Tibial artery (tissue), 4 donors: ENCODE results near the gene CHD6.
A peak's percentile ranks its signal among the peaks of the same experiment; 100 is the strongest.

Experiments
- DNase-seq, 2 donors: peaks; one replicate each; pipeline ENCODE4 v3.0.0-alpha.2; 2019
- H3K27ac ChIP-seq, 2 donors: fragments of 200-600 bp; sonication (generic) in 1 of 2; 1 replicate in 1 of 2; 2 replicates in 1 of 2; pipeline ENCODE4 v1.5.1; 2018 to 2019; ENCODE audit warnings: mild to moderate bottlenecking in 1 of 2
- H3K27me3 ChIP-seq, 2 donors: fragments of 200-600 bp; sonication (generic) in 1 of 2; one replicate each; pipeline versions ENCODE4 v1.5.1 to v1.6.0; 2016 to 2019
- H3K36me3 ChIP-seq, 3 donors: fragments of 200-600 bp; sonication (generic) in 2 of 3; one replicate each; pipeline ENCODE4 v1.5.1; 2016 to 2019; ENCODE audit warnings: mild to moderate bottlenecking in 2 of 3
- H3K4me1 ChIP-seq, 4 donors: fragments of 200-600 bp; sonication (generic) in 2 of 4; 1 replicate in 3 of 4; 2 replicates in 1 of 4; pipeline ENCODE4 v1.5.1; 2016 to 2019
- H3K4me3 ChIP-seq, 2 donors: fragments of 200-600 bp; sonication (generic) in 1 of 2; 1 replicate in 1 of 2; 2 replicates in 1 of 2; pipeline ENCODE4 v1.5.1; 2018 to 2019; ENCODE audit warnings: mild to moderate bottlenecking in 2 of 2
- H3K9me3 ChIP-seq, 3 donors: fragments of 200-600 bp; sonication (generic) in 1 of 3; one replicate each; pipeline ENCODE4 v1.5.1; 2016 to 2019
- intact Hi-C: fragments of 100-400 bp; cut with DNase I; formaldehyde crosslinking; loops from one replicate; pipeline ENCODE4 v1.15.0; 2023; ENCODE audit warnings: low total_unique reads
- TF ChIP-seq, protein P1 (sequence below), 2 experiments: fragments of 200-600 bp in 1 of 2; fragments of 450-650 bp in 1 of 2; IDR thresholded peaks; one replicate each; pipeline ENCODE4 v1.5.1; 2017 to 2019; ENCODE audit warnings: antibody characterized with exemption in 2 of 2, mild to moderate bottlenecking in 1 of 2, moderate library complexity in 1 of 2

CHD6 gene

DNA sequence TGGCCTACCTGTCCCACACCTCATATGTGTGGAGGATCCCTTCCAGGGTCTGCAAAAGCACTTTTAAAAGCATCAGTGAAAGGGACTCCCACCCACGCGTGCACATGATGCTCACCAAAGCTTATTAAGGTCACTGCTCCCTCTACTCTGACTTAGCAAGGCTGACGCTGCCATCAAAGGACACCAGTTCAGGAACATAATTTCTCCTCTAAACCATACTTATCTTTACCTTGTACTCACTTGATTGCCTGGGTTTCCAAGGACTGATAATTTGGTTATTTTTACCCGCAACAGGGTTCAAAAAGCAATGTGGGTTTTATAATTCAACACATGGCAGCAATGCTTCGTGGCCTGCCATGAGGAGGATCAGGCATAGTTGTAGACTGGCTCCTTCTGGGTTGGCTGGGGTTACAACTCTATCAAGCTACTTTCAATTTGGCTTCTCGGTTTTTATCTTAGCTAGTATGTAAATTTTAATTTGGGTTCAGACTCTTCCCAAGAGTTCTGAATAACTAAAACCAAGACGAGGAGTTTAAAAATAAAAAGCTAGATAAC is 199.4 kb downstream of the CHD6 start:
- Histone ChIP-seq H3K36me3 (peaks cover 77 to 90% (median 89%) of the 10 kb centered on the region in 3 donors), H3K4me1 (no peaks in the 10 kb centered on the region), H3K4me3 (no peak overlapping the region), H3K9me3 (no peaks in the 10 kb centered on the region), H3K27me3 (no peaks in the 10 kb centered on the region), H3K27ac (no peak overlapping the region)
- no peak for DNase-seq
- TF ChIP-seq, protein P1, sequence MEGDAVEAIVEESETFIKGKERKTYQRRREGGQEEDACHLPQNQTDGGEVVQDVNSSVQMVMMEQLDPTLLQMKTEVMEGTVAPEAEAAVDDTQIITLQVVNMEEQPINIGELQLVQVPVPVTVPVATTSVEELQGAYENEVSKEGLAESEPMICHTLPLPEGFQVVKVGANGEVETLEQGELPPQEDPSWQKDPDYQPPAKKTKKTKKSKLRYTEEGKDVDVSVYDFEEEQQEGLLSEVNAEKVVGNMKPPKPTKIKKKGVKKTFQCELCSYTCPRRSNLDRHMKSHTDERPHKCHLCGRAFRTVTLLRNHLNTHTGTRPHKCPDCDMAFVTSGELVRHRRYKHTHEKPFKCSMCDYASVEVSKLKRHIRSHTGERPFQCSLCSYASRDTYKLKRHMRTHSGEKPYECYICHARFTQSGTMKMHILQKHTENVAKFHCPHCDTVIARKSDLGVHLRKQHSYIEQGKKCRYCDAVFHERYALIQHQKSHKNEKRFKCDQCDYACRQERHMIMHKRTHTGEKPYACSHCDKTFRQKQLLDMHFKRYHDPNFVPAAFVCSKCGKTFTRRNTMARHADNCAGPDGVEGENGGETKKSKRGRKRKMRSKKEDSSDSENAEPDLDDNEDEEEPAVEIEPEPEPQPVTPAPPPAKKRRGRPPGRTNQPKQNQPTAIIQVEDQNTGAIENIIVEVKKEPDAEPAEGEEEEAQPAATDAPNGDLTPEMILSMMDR (IDR thresholded peaks at IDR 0.05) = no peak
- intact Hi-C loops = no loop called here

DNA sequence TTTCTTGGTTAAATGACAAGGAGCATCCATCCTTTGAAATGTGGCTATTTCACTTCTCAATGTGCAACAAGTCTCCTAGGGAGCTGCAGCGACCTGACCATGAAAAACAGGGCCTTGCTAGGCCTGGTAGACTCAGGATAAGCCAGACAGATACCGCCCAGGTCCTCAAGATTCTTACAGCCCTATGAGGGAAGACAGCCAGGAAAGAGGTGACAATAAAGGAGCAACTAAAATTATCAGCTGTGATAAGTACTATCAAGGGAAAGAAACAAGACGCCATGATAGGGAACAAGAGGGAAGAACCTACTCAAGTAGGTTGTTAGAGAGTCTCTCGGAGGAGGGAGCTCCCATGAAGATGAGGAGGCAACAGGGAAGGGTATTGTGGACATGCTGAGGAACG is 200.1 kb downstream of the CHD6 start:
- Histone ChIP-seq H3K27me3 (no peaks in the 10 kb centered on the region), H3K9me3 (no peaks in the 10 kb centered on the region), H3K4me1 (no peaks in the 10 kb centered on the region), H3K27ac (no peak overlapping the region), H3K36me3 (peaks cover 76 to 95% (median 91%) of the 10 kb centered on the region in 3 donors), H3K4me3 (no peak overlapping the region)
- DNase-seq = no peak
- intact Hi-C loops = no loop called here
- TF ChIP-seq, protein P1 (IDR thresholded peaks at IDR 0.05) = no peak

DNA sequence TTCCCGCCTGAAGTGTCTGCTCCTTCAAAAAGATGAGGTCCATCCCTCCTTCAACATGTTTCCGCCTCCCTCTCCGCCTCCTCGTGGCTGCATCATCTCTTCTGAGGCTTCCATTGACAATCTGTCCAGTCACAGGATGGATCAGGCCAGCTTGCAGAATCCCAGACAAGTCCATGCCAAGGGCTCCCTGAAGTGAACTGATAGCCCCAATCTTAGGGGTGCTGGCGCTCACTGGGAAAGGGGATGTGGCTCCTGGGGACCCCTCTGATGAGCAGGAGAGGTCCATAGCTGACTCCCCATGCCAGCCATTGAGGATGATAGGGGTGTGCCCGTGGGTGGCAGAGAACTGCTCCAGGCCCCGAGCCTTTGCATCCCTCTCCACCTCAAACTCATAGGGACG is 203.0 kb downstream of the CHD6 start:
- TF ChIP-seq, protein P1 (IDR thresholded peaks at IDR 0.05) = no peak
- Histone ChIP-seq H3K9me3 (no peaks in the 10 kb centered on the region), H3K27ac (no peak overlapping the region), H3K4me1 (peaks cover 0 to 10% (median 2%) of the 10 kb centered on the region in 4 donors), H3K36me3 (peaks cover 65 to 87% (median 81%) of the 10 kb centered on the region in 3 donors), H3K27me3 (no peaks in the 10 kb centered on the region), H3K4me3 (no peak overlapping the region)
- intact Hi-C loops = no loop called here
- DNase-seq = no peak

DNA sequence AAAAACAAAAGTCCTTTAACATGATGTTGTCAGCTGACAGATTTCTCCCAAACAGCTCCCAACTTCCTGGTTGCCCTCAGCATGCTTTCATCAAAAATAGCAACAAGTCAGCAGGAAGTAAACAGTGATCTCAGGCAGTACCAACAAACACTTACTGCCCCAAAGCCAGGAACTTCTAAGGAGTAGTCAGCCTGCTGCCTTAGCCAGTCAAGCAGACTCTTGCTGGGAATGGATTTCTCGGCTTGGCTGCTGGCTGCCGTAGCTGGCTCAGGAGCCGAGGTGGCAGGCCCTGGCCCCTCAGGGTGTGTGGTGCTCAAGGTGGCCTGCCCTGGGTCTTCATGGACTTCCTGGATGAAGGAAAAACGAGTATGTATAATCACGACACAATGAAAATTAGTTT is 205.0 kb downstream of the CHD6 start:
- H3K4me3 ChIP-seq = no peak overlapping the region
- intact Hi-C loops = no loop called here
- TF ChIP-seq, protein P1 (IDR thresholded peaks at IDR 0.05) = no peak
- no peak for DNase-seq
- peaks cover 0 to 10% (median 4%) of the 10 kb centered on the region in 4 donors for H3K4me1 ChIP-seq
- no peaks in the 10 kb centered on the region for H3K27me3 ChIP-seq
- peaks cover 70 to 91% (median 86%) of the 10 kb centered on the region in 3 donors for H3K36me3 ChIP-seq
- H3K9me3 ChIP-seq = no peaks in the 10 kb centered on the region
- H3K27ac ChIP-seq = no peak overlapping the region

DNA sequence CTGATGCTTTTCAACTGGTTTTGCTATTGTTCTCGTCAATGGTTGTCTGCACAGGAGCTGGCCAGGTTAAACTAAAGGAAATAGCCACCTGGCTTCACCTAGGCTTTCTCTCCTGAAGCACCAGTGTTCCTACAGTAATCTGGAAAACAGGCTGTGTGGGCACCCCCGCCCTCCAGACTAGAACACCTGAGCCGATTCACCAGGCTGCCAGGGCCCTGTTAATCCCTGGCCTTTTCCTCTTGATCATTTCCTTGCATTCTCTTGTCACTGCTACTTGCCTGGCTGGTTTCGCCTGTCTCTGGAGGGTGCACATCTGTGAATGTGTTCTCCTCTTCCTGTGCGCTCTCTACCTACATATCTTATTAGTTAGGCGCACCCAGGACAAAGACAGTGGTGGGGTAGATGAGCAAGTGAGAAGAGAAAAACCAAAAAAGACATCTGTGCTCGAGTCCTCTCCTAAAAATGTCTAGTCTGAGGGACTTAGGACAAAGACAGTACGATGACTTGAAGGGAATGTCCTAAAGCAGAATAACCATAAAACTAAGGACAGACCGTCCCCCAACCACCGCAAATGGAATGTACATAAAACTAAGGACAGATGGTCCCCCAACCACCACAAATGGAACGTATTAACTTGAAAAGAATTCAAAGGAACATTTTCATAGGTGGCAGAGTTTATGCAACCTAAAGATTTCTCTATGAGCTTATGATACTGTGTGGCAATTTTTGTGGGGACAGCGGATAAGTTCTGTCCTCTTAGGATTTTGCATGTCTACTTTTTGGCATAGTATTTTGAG is 205.7 kb downstream of the CHD6 start:
- Histone ChIP-seq H3K4me1 (peaks cover 0 to 10% (median 4%) of the 10 kb centered on the region in 4 donors), H3K36me3 (peaks cover 66 to 92% (median 87%) of the 10 kb centered on the region in 3 donors), H3K9me3 (no peaks in the 10 kb centered on the region), H3K27ac (peak overlapping the region in 1 of 2 donors; percentile 1), H3K4me3 (no peak overlapping the region), H3K27me3 (no peaks in the 10 kb centered on the region)
- TF ChIP-seq, protein P1 (IDR thresholded peaks at IDR 0.05) = no peak
- no peak for DNase-seq
- intact Hi-C loops = no loop called here
